ENCODE measurements around the gene COL4A2. TPM values are rescaled to one million over a fixed set of nuclear protein-coding genes. Genes with fewer than 3 reads are reported as not detected.
A peak's percentile ranks its signal among the peaks of the same experiment; 100 is the strongest.
"Not testable (repeated sequence)": the region's sequence is repeated elsewhere in the genome, so short reads cannot be mapped to it uniquely, and the experiment has no call there.

Gene COL4A2
- total RNA-seq, 4 donors from 2014 or later: 97.6 to 193 (median 131) TPM

- intact Hi-C loops (cut with DNase I): no loop called here
- Histone ChIP-seq H3K36me3 (no peaks in the 10 kb centered on the region), H3K9me3 (no peaks in the 10 kb centered on the region), H3K4me3 (replicated peaks in 1 of 3) (no peak overlapping the region), H3K27me3 (no peaks in the 10 kb centered on the region), H3K4me1 (peaks cover 15 to 27% of the 10 kb centered on the region in 2 donors), H3K27ac (peak overlapping the region in 2 of 3 donors; percentile 21 to 28)
- 77 to 91% methylated on average over 5 of the region's 5 CpGs for WGBS, 2 donors
- no peak for DNase-seq
- no peak for TF ChIP-seq POLR2A (IDR thresholded peaks at IDR 0.05)
- no peak for TF ChIP-seq CTCF (IDR thresholded peaks at IDR 0.05)
These were observed 83.5 kb downstream of the COL4A2 start for GRCh38 chr13:110390567-110390966.

- WGBS, 2 donors: 93 to 98% methylated on average over 6 of the region's 6 CpGs
- intact Hi-C loops (cut with DNase I): no loop called here
- no peak overlapping the region for H3K4me3 ChIP-seq (replicated peaks in 1 of 3)
These were observed 84.2 kb downstream of the COL4A2 start for GRCh38 chr13:110391273-110391672.

GRCh38 chr13:110392510-110393240 lies 85.6 kb downstream of the COL4A2 start:
- Histone ChIP-seq H3K27me3 (no peaks in the 10 kb centered on the region), H3K9me3 (no peaks in the 10 kb centered on the region), H3K36me3 (no peaks in the 10 kb centered on the region), H3K27ac (peak overlapping the region in 2 of 3 donors; percentile 4 to 26), H3K4me3 (replicated peaks in 1 of 3) (no peak overlapping the region), H3K4me1 (peaks cover 22 to 35% of the 10 kb centered on the region in 2 donors)
- TF ChIP-seq CTCF (IDR thresholded peaks at IDR 0.05) (no peak), POLR2A (IDR thresholded peaks at IDR 0.05) (no peak)
- no peak for DNase-seq
- intact Hi-C loops (cut with DNase I): no loop called here
- WGBS, 2 donors: 69 to 71% methylated on average over 7 of the region's 7 CpGs

More at GRCh38 chr13:110391273-110391672, 84.2 kb downstream of the COL4A2 start:
- Histone ChIP-seq H3K9me3 (no peaks in the 10 kb centered on the region), H3K36me3 (no peaks in the 10 kb centered on the region), H3K4me1 (peaks cover 15 to 30% of the 10 kb centered on the region in 2 donors), H3K27ac (peak overlapping the region in 2 of 3 donors; percentile 0 to 28), H3K27me3 (no peaks in the 10 kb centered on the region)
- no peak for DNase-seq
- no peak for TF ChIP-seq CTCF (IDR thresholded peaks at IDR 0.05)
- no peak for TF ChIP-seq POLR2A (IDR thresholded peaks at IDR 0.05)

GRCh38 chr13:110393761-110394160 lies 86.7 kb downstream of the COL4A2 start:
- Histone ChIP-seq H3K27ac (no peak overlapping the region), H3K4me3 (replicated peaks in 1 of 3) (no peak overlapping the region), H3K36me3 (no peaks in the 10 kb centered on the region), H3K9me3 (no peaks in the 10 kb centered on the region), H3K27me3 (no peaks in the 10 kb centered on the region), H3K4me1 (peaks cover 22 to 34% of the 10 kb centered on the region in 2 donors)
- DNase-seq: no peak
- no peak for TF ChIP-seq CTCF (IDR thresholded peaks at IDR 0.05)
- no peak for TF ChIP-seq POLR2A (IDR thresholded peaks at IDR 0.05)
- WGBS, 2 donors: 95 to 96% methylated on average over 4 of the region's 4 CpGs
- intact Hi-C loops (cut with DNase I): no loop called here

- Histone ChIP-seq H3K4me1 (peaks cover 25 to 35% of the 10 kb centered on the region in 2 donors), H3K27ac (no peak overlapping the region), H3K27me3 (no peaks in the 10 kb centered on the region), H3K4me3 (replicated peaks in 1 of 3) (no peak overlapping the region), H3K9me3 (no peaks in the 10 kb centered on the region), H3K36me3 (no peaks in the 10 kb centered on the region)
- TF ChIP-seq CTCF (IDR thresholded peaks at IDR 0.05) (no peak), POLR2A (IDR thresholded peaks at IDR 0.05) (no peak)
- intact Hi-C loops (cut with DNase I): no loop called here
- 94 to 95% methylated on average over 13 of the region's 13 CpGs for WGBS, 2 donors
- no peak for DNase-seq
These were observed 87.3 kb downstream of the COL4A2 start for GRCh38 chr13:110394371-110394841.

GRCh38 chr13:110395616-110396015 lies 88.5 kb downstream of the COL4A2 start:
- WGBS, 2 donors: 87 to 93% methylated on average over 14 of the region's 14 CpGs
- H3K36me3 ChIP-seq; H3K27me3 ChIP-seq; DNase-seq; H3K4me3 ChIP-seq (replicated peaks in 1 of 3); H3K9me3 ChIP-seq; intact Hi-C loops (cut with DNase I): not testable (repeated sequence)
- H3K4me1 ChIP-seq: peaks cover 30 to 46% of the 10 kb centered on the region in 2 donors
- peak overlapping the region in 1 of 3 donors; percentile 78 for H3K27ac ChIP-seq
